NCI-H2081 (cell line): ENCODE measurements around the gene FAM181B.
A peak's percentile ranks its signal among the peaks of the same experiment; 100 is the strongest.
"Not testable (repeated sequence)": the region's sequence is repeated elsewhere in the genome, so short reads cannot be mapped to it uniquely, and the experiment has no call there.

Source experiments
- DNase-seq, 2 experiments: peaks; one replicate each; lab custom pipeline; 2025; lab: John Stamatoyannopoulos, UW

FAM181B gene

GRCh38 chr11:82732734-82733443 is 775 bp downstream of the FAM181B start:
- no peak for DNase-seq

DNA sequence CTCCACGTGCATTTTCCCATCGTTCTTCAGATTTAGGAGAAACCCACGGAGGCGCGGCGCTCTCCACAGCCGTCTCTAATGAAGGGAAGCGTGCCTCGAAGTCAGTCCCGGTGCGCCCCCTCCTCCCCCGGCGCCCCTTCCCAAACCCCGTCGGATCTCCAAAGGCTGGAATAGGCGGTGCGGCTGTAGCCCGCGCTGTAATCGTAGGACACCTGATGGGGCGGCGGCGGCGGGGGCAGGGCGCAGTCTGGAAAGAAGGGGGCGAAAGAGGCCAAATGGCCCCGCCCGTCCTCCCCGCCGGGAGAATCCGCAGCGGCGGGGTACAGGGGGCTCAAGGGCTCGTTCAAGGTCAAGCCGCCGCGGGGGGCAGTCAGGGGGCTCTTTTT is 1.3 kb downstream of the FAM181B start:
- no peak for DNase-seq

DNA sequence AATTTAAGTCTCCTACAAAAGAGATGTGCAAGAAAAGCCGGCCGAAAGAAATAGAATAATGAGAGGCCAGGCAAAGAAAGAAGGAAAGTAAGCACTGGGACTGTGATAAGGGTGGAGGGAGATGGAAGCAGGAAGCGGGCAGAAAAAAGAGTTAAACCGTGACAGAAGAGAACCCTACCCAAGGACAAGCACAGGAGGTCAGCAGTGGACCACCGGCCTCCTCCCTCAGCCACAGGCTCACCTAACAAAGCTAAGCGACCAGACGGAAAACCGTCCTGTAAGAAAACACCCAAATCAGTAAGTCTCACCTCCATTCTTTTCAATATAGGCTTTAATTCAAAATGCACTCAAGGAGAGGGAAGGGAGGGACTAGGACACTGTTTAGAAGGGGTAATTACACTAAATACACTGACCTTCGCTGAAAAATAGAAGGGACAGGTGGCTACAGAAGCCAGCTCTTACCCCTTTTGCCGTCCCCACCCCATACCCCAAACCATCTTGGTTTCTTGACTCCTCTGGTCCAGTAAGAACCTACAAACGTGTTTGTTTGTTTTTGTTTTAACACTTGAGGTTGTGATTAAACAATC is 1.9 kb downstream of the FAM181B start:
- no peak for DNase-seq

GRCh38 chr11:82730754-82731153 is 2.9 kb downstream of the FAM181B start:
- DNase-seq = no peak

DNA sequence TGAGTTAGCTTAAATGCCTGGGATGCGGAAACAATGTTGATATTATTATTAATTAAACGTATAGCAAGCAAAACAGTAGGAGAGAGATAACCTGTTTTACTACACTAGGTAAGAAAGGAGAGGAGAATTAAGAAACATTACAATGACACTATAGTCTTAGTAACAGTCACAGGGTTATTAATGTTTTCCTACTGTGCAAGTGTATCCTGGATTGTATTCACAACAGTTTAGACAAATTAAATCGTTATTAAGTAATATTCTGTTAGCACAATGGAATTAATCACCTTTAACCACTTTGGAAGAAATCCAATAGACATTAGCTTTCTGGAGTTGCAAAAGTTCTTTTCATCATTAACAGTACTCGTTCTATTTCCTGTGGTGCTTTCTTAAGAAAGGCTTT is 3.4 kb downstream of the FAM181B start:
- no peak for DNase-seq

DNA sequence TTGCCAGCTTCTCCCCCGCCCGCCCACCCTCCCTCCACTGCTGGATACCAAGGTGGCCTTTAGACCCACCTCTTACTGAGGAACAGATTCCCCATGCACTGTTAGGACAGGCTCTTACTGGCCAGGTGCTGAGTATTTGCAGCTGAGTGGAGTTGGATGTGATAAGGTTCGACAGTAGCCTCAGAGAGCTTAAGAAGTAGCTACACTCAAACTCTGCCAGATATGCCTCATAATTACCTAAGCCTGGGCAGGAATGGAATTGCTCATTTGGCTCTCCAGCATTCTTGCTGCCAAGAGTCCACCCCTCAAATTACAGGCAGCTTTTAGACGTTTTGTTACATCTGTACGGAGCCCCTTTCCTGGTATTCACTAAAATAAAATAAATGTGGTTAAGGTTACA is 9.6 kb downstream of the FAM181B start:
- DNase-seq = no peak

GRCh38 chr11:82722231-82722630 is 11.4 kb downstream of the FAM181B start:
- DNase-seq = no peak

DNA sequence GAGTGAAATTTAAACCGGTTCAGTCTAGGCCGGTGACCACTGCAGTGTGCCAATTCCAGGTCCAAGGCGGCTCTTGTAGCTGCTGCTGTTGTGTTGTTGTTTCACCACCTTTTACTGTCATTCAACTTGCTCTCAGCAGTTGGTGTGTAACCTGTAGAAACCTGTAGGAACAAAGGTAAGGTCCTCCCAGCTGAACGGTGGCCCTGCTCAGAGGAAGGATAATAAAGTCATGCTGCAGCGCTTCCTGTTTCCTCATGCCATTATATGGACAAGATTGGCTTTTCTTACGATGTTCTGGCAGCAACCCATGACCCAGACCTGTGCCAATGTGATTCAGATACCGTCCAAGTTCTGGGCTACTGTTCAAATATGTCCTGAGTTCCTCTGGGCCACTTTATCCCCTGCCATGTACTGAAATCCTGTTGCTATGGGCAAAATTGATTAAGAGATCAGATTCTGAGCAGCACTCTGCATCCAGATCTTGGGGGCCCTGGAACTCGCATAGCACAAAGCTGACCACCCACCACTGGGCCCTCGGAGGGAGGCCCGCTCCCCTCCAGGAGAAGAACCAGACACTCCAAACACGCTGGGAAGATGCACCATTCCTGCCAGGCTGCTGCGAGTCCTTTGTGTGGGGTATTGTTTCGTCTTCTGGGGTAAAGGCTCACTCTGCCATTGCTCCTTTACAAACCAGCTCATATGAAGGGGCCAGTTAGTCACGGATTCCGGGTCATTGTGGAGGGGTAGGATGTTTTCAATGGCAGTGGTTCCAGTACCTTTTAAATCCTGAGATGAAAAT is 13.2 kb downstream of the FAM181B start:
- no peak for DNase-seq

GRCh38 chr11:82719361-82720105 is 14.1 kb downstream of the FAM181B start:
- DNase-seq = no peak

DNA sequence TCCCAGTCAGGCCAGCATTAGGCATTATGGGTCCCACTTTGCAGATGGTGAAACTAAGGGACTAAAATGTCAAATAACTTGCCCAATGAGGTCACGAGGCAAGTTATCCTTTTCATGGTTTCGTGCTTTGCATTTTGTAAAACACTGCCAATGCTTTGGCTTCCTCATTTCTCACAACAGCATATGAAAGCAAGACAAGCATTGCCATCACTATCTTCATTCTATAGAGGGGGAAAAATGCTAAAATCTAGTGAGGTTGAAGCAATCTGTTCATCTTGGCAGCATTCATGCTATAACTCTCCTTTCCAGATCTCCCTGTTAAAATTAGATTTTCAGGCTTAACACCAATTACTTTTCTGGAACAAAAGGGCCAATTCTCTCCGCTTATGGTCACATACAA is 14.8 kb downstream of the FAM181B start:
- DNase-seq = no peak

- DNase-seq = peak; percentile 28 to 48
These were observed 15.4 kb downstream of the FAM181B start for GRCh38 chr11:82718307-82718706.

- DNase-seq = no peak
These were observed 19.1 kb downstream of the FAM181B start for GRCh38 chr11:82714346-82715174.

DNA sequence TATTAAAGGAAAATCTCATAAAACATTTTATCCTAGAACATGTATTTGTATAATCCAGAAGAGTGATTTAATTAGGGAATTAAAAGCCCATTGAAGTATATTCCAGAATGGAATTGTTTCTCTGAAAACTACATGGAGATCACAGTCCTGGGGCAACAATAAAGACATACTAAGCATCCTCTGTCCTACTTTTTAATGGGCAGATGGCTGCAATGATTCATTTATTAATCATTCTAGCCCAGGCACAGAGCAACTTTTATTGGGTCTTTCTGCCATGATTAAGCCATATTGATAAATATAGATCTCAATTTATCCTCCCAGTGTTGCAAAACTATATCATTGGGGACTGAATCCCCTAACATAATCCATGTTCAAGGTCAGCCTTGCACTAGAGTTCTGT is 22.0 kb downstream of the FAM181B start:
- DNase-seq = no peak

- no peak for DNase-seq
These were observed 29.9 kb downstream of the FAM181B start for GRCh38 chr11:82703796-82704195.

DNA sequence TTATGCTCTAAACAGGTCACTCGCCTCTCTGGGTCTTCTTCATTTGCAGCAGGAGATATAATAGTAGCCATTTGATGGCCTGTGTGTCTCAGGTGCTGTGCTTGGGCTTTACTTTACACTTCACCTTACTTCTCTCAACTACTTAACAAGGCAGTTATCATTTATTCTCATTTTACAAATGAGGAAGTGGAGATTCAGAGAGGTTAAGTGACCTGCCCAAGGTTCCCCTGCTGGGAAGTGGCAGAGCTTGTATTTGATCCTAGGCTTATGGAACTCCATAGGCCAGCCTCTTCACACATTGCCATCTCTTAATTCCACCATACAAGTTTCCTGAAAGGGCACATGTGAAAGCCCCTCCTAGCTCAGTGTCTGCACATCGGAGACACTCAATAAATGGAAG is 30.4 kb downstream of the FAM181B start:
- no peak for DNase-seq

DNA sequence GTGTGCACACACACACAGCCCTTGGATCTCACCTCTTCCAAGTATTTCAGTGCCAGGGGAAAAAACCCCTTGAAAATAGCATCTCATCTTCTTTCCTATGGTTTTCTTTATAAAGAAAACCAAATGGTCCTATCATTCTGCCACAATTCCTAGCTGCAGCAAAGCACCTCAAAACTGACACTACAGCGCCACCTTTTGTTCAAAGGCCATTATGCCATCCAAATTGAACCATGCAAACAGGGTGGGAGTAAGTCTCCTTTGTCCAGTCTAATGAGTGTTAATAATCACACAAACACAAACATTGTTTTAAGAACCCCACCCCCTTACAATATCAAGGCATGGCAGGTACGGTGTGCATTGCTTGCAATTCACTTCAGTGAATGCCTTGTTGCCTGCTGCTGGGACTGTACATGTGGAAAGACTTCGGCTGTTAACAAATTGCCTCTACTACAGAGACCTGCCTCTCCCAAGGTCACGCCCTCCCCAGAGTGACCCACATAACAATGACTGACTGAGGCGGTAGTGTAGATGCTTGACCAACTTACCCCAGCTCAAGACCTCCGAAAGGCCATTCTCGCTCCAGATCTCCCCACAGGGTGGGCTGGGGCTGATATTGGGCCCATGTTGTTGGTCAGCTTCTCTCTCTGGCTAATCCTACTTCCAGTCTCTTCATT is 31.7 kb downstream of the FAM181B start:
- DNase-seq = peak; percentile 42 to 50

DNA sequence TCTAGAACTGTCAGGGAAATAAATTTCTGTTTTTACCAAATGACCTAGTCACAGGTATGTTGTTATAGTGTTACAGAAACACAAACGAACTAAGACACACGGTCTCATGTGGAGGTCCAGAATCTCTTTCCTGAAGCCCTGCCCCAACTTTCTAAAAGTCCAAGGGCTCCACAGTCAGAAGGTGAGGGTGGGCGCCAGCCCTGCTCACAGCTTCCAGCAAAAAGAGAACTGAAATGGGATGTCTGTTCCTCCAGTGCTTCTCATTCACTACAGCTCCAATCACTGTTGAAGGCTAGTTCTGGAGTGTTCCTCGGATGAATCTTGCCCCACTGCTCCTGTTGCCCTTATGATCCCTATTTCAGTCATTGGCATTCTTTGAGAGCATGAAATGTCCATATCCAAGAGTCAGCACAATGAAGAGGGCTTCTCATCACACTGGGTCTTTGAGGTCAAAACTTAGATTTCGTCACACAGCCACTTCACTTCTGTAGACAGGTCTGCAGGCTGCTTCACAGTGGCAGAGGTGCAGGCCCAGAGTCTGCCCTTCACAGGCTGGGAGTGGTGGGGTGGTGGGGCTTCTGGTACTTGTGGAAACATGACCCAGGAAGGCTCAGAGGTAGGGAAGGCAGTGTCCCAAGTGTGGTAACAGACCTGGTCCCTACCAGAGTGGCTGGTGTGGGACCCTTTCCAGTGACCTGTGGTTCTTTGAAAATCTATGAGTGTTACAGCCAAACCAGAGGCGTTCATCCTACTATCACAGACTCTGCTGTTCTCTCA is 34.9 kb downstream of the FAM181B start:
- DNase-seq = no peak

- no peak for DNase-seq
These were observed 40.7 kb downstream of the FAM181B start for GRCh38 chr11:82692981-82693380.

GRCh38 chr11:82689347-82689746 is 44.3 kb downstream of the FAM181B start:
- not testable (repeated sequence) for DNase-seq

- DNase-seq = no peak
These were observed 47.5 kb downstream of the FAM181B start for GRCh38 chr11:82686211-82686610.
